ENCODE measurements around the gene TENM4. TPM values are rescaled to one million over a fixed set of nuclear protein-coding genes. Genes with fewer than 3 reads are reported as not detected.

The TENM4 gene
- polyA plus RNA-seq, 3 donors: 0.31 to 1.7 TPM; not detected in 1

- Histone ChIP-seq H4K20me1 (ENCODE audit: insufficient read depth, low read length) (no peaks in the 10 kb centered on the region), H3K27me3 (ENCODE audit: control insufficient read depth in 2 of 2, insufficient read depth in 2 of 2, low read length in 2 of 2) (no peaks in the 10 kb centered on the region), H2AFZ (ENCODE audit: insufficient read depth, low read depth, low read length, poor library complexity, severe bottlenecking) (no peak overlapping the region), H3K4me1 (ENCODE audit: control insufficient read depth in 1 of 2, insufficient read depth in 2 of 2, low read length in 2 of 2) (no peaks in the 10 kb centered on the region), H3K36me3 (replicated peaks in 1 of 2; ENCODE audit: control insufficient read depth in 1 of 2, insufficient read depth in 2 of 2, low read length in 2 of 2) (no peaks in the 10 kb centered on the region), H3K79me2 (ENCODE audit: insufficient read depth, low read length) (no peaks in the 10 kb centered on the region), H3K4me3 (replicated peaks in 1 of 3; ENCODE audit: low read depth in 2 of 3, low read length in 3 of 3) (no peak overlapping the region), H3K9ac (ENCODE audit: insufficient read depth, low read length, poor library complexity, severe bottlenecking) (no peak overlapping the region), H3K4me2 (replicated peaks; ENCODE audit: extremely low read depth, low read length, poor library complexity, severe bottlenecking) (no peak overlapping the region), H3K9me3 (replicated peaks in 1 of 2; ENCODE audit: control insufficient read depth in 1 of 2, insufficient read depth in 1 of 2, low read length in 2 of 2) (no peaks in the 10 kb centered on the region), H3K27ac (ENCODE audit: low read depth in 1 of 2, low read length in 2 of 2) (no peak overlapping the region)
- DNase-seq: no peak
- H3K4me1 Mint-ChIP-seq: no peaks in the 10 kb centered on the region
- no peak overlapping the region for H3K27ac Mint-ChIP-seq
- 100% methylated on average over 1 of the region's 5 CpGs for WGBS (ENCODE audit: insufficient coverage)
- no peak for TF ChIP-seq CTCF (IDR thresholded peaks at IDR 0.05)
- intact Hi-C loops (cut with micrococcal nuclease): no loop called here
- H3K4me3 Mint-ChIP-seq: no peak overlapping the region
- H3K27me3 Mint-ChIP-seq (ENCODE audit: low read depth in 3 of 3): peaks cover 4 to 11% (median 7%) of the 10 kb centered on the region in 3 donors
- peaks cover 0 to 2% (median 0%) of the 10 kb centered on the region in 7 donors for H3K9me3 Mint-ChIP-seq
- H3K36me3 Mint-ChIP-seq: no peaks in the 10 kb centered on the region
These were observed 671.9 kb downstream of the TENM4 start for GRCh38 chr11:78768971-78769370.

- peaks cover 7 to 11% (median 8%) of the 10 kb centered on the region in 3 donors for H3K27me3 Mint-ChIP-seq (ENCODE audit: low read depth in 3 of 3)
- H3K27ac ChIP-seq (ENCODE audit: low read depth in 1 of 2, low read length in 2 of 2): no peak overlapping the region
- no peaks in the 10 kb centered on the region for H4K20me1 ChIP-seq (ENCODE audit: insufficient read depth, low read length)
- H3K27me3 ChIP-seq (ENCODE audit: control insufficient read depth in 2 of 2, insufficient read depth in 2 of 2, low read length in 2 of 2): no peaks in the 10 kb centered on the region
- H3K4me1 Mint-ChIP-seq: no peaks in the 10 kb centered on the region
- no peak overlapping the region for H3K4me3 Mint-ChIP-seq
- no peak for TF ChIP-seq CTCF (IDR thresholded peaks at IDR 0.05)
- no peaks in the 10 kb centered on the region for H3K36me3 ChIP-seq (replicated peaks in 1 of 2; ENCODE audit: control insufficient read depth in 1 of 2, insufficient read depth in 2 of 2, low read length in 2 of 2)
- no peak overlapping the region for H3K27ac Mint-ChIP-seq
- intact Hi-C loops (cut with micrococcal nuclease): no loop called here
- no peaks in the 10 kb centered on the region for H3K79me2 ChIP-seq (ENCODE audit: insufficient read depth, low read length)
- no peak for DNase-seq
- no peak overlapping the region for H3K4me3 ChIP-seq (replicated peaks in 1 of 3; ENCODE audit: low read depth in 2 of 3, low read length in 3 of 3)
- WGBS (ENCODE audit: insufficient coverage): no CpG with 5 or more reads among the region's 3 CpGs
- H3K9ac ChIP-seq (ENCODE audit: insufficient read depth, low read length, poor library complexity, severe bottlenecking): no peak overlapping the region
- no peaks in the 10 kb centered on the region for H3K36me3 Mint-ChIP-seq
- no peak overlapping the region for H2AFZ ChIP-seq (ENCODE audit: insufficient read depth, low read depth, low read length, poor library complexity, severe bottlenecking)
- H3K9me3 Mint-ChIP-seq: peaks cover 0 to 2% (median 0%) of the 10 kb centered on the region in 7 donors
- no peak overlapping the region for H3K4me2 ChIP-seq (replicated peaks; ENCODE audit: extremely low read depth, low read length, poor library complexity, severe bottlenecking)
- no peaks in the 10 kb centered on the region for H3K4me1 ChIP-seq (ENCODE audit: control insufficient read depth in 1 of 2, insufficient read depth in 2 of 2, low read length in 2 of 2)
- no peaks in the 10 kb centered on the region for H3K9me3 ChIP-seq (replicated peaks in 1 of 2; ENCODE audit: control insufficient read depth in 1 of 2, insufficient read depth in 1 of 2, low read length in 2 of 2)
These were observed 672.5 kb downstream of the TENM4 start for GRCh38 chr11:78768345-78768744.

Measured in CD14-positive monocyte (primary cell).